Cardiac fibroblast (primary cell): Measurements from ENCODE around the gene PIP.

Source experiments
- DNase-seq, 2 donors: peaks; one replicate each; pipeline versions ENCODE4 v3.0.0 to v3.0.0-alpha.2; 2010; ENCODE audit warnings: low read depth in 2 of 2
- H3K4me3 ChIP-seq, 2 donors: replicated peaks in 1 of 2; 1 replicate in 1 of 2; 2 replicates in 1 of 2; pipeline ENCODE4 v1.5.1; 2011; ENCODE audit warnings: low read depth in 2 of 2, low read length in 2 of 2, mild to moderate bottlenecking in 2 of 2, moderate library complexity in 1 of 2
- TF ChIP-seq, protein P1 (sequence below): IDR thresholded peaks from one replicate; pipeline ENCODE4 v1.5.1; 2011; ENCODE audit warnings: low read depth, mild to moderate bottlenecking, low read length, inconsistent platforms

PIP gene

DNA sequence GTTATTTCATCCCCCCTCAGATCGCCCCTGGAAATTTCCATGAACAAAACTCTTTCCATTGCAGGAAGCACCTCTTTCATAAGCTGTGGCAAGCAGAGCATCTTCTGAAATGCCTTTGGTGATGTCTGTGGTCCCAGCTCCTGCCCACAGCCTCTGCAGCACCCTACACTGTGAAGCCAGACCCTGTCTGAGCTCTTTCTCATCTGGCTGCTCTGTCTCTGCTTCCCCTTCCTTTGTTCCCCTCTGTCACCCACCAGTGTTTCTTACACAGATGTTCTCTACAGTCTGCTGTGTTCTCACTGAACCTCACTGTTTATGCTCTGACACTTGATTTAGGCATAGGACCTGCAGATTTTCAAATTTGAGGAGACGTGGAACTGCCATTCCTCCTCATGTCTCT, 49.5 kb downstream of the PIP start:
- TF ChIP-seq, protein P1, sequence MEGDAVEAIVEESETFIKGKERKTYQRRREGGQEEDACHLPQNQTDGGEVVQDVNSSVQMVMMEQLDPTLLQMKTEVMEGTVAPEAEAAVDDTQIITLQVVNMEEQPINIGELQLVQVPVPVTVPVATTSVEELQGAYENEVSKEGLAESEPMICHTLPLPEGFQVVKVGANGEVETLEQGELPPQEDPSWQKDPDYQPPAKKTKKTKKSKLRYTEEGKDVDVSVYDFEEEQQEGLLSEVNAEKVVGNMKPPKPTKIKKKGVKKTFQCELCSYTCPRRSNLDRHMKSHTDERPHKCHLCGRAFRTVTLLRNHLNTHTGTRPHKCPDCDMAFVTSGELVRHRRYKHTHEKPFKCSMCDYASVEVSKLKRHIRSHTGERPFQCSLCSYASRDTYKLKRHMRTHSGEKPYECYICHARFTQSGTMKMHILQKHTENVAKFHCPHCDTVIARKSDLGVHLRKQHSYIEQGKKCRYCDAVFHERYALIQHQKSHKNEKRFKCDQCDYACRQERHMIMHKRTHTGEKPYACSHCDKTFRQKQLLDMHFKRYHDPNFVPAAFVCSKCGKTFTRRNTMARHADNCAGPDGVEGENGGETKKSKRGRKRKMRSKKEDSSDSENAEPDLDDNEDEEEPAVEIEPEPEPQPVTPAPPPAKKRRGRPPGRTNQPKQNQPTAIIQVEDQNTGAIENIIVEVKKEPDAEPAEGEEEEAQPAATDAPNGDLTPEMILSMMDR = no peak
- no peak overlapping the region for H3K4me3 ChIP-seq
- DNase-seq = no peak

DNA sequence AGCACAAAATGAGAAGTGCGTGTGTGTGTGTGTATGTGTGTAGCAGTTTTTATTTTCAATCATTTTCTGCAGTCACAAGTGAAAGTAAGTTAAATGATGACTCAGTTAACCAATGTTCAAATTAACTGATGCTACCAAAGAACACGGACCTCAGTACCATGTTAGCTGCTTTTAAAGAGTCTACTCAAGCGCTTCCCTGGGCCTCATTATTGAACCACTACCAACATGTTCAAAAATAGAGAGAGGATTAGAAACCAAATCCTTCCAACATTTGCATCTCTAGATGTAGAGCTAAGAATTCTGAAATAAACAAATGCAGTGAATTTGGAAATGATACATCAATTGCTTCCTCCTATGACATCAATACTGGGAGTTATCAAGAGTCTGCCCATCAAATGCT, 51.1 kb downstream of the PIP start, which contains the start of gene TAS2R39:
TAS2R39 (plus strand) TSS at position 396 of the 400 bp plus-strand sequence; CDS start at position 396, 0 bp downstream.
- TF ChIP-seq, protein P1 = no peak
- no peak for DNase-seq
- no peak within 1 kb of the TSS for H3K4me3 ChIP-seq

DNA sequence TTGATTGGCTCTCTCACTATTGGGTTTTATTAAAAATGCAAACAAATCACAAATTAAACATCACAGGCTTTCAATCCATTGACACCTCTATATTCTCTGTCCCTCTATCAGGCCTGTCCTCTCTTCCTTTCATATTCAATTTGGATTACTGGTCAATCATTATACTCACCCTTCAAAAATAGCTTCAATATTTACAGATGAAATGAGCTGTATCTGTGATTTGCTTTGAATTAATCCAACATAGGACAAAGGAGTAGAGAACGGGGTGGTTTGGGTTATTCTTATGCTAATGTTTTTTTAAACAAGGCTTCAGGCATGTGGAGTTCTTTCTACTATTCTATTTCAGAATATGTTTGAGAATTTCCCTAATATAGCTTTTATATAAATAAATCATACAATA, 53.7 kb downstream of the PIP start:
- no peak overlapping the region for H3K4me3 ChIP-seq
- TF ChIP-seq, protein P1 = no peak
- no peak for DNase-seq

DNA sequence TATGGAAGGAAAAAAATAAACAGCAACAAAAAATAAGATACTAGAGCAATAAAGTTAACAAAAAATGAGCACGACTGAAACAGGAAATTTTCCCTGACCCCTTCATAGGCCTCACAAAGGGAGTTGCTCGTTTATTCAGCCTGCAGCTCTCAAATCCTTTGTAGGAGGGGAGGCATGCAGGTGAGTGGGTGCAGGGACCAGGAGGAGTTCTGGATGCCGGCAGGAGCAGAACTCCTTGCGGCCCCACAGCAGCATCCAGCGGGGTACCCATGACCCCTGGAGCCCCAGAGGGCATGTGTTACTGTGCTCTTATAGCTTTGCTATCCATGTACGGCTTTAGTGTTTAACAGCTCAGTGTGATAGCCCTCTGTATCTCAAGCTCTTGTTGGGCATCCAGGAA, 57.1 kb downstream of the PIP start:
- TF ChIP-seq, protein P1 = no peak
- no peak overlapping the region for H3K4me3 ChIP-seq
- no peak for DNase-seq
